ENCODE measurements around the gene RMND5B. TPM values are rescaled to one million over a fixed set of nuclear protein-coding genes. Genes with fewer than 3 reads are reported as not detected.

RMND5B gene
- polyA plus RNA-seq, 1 of the 3 experiments (the other 2 are of a cell fraction), result 42.8 TPM

- H4K20me1 ChIP-seq (ENCODE audit: insufficient read depth), result no peaks in the 10 kb centered on the region
- ChIA-PET POLR2A (no interaction called here), CTCF (interaction anchor here (18.9 kb wide), 1 partner anchor 79 kb away, joined by 319 read pairs; no protein-coding TSS in a partner anchor)
- H3K9ac ChIP-seq, result no peak overlapping the region
- peaks cover 0 to 22% of the 10 kb centered on the region in 2 experiments; a peak in 3 of 4 replicates for H3K4me1 ChIP-seq (ENCODE audit: control insufficient read depth in 1 of 2, insufficient read depth in 2 of 2, low read depth in 1 of 2, low read length in 1 of 2)
- no peak overlapping the region for H3K27ac ChIP-seq (ENCODE audit: low read depth in 2 of 2, low read length in 1 of 2)
- H3K36me3 ChIP-seq (replicated peaks in 1 of 2; ENCODE audit: control insufficient read depth in 1 of 2, insufficient read depth in 2 of 2, low read length in 1 of 2), result peaks cover 12 to 18% of the 10 kb centered on the region in 2 experiments
- no peak overlapping the region for H3K4me3 ChIP-seq (ENCODE audit: low read depth in 2 of 2, low read length in 1 of 2)
- H3K9me3 ChIP-seq, result no peaks in the 10 kb centered on the region
- peaks cover under 1% of the 10 kb centered on the region for H3F3A ChIP-seq (replicated peaks; ENCODE audit: insufficient read depth)
- no peaks in the 10 kb centered on the region for H3K27me3 ChIP-seq (ENCODE audit: insufficient read depth)
- peak overlapping the region; percentile 62; the same call in 1 of the 2 replicates for H3K4me2 ChIP-seq
- WGBS (ENCODE audit: low lambda C conversion rate), result 87% methylated on average over 8 of the region's 8 CpGs
- H3K9me2 ChIP-seq, result no peaks in the 10 kb centered on the region
- no peak for DNase-seq
- TF ChIP-seq IRF3 (IDR thresholded peaks at IDR 0.05; ENCODE audit: low read depth, low read length) (no peak), RXRA (IDR thresholded peaks at IDR 0.05; ENCODE audit: borderline replicate concordance, low read depth) (no peak), PBX3 (IDR thresholded peaks at IDR 0.05) (no peak), CHD2 (IDR thresholded peaks at IDR 0.05; ENCODE audit: low read length, partially characterized antibody) (no peak), MEF2A (IDR thresholded peaks at IDR 0.05; ENCODE audit: borderline replicate concordance, low read depth) (no peak), EP300 (IDR thresholded peaks at IDR 0.05; ENCODE audit: borderline replicate concordance in 1 of 2, low read depth in 1 of 2, low read length in 1 of 2) (no peak), MAX (IDR thresholded peaks at IDR 0.05; ENCODE audit: low read depth) (no peak), NFIC (IDR thresholded peaks at IDR 0.05; ENCODE audit: borderline replicate concordance) (no peak), MXI1 (IDR thresholded peaks at IDR 0.05; ENCODE audit: low read depth, low read length) (no peak), USF2 (IDR thresholded peaks at IDR 0.05; ENCODE audit: borderline replicate concordance, low read depth, low read length) (no peak), FOXJ3 (CRISPR knock-in tag; IDR thresholded peaks at IDR 0.05) (no peak), GATA2 (CRISPR knock-in tag; IDR thresholded peaks at IDR 0.05) (no peak), TAF1 (IDR thresholded peaks at IDR 0.05; ENCODE audit: borderline replicate concordance, low read depth, low read length) (no peak), FOXM1 (IDR thresholded peaks at IDR 0.05; ENCODE audit: low read depth) (no peak), ELF1 (IDR thresholded peaks at IDR 0.05) (no peak), RCOR1 (IDR thresholded peaks at IDR 0.05; ENCODE audit: low read length) (no peak), EZH2phosphoT487 (IDR thresholded peaks at IDR 0.05; ENCODE audit: borderline replicate concordance, low read depth) (no peak), USF1 (IDR thresholded peaks at IDR 0.05; ENCODE audit: borderline replicate concordance, low read depth) (no peak), FOSL2 (IDR thresholded peaks at IDR 0.05; ENCODE audit: borderline replicate concordance, low read depth) (no peak)
- 0 out of 2 replicates have a peak overlapping the region, but pooled peaks have one; percentile 89 for H2AFZ ChIP-seq (ENCODE audit: low read depth)
- H3K79me2 ChIP-seq (ENCODE audit: insufficient read depth), result peaks cover 21% of the 10 kb centered on the region
Observed at GRCh38 chr5:178155065-178155464, 24.3 kb downstream of the RMND5B start.
